Uterus (tissue), 2 donors: ENCODE measurements around the gene LIX1L.

Source experiments
- CTCF ChIP-seq, 4 experiments: fragments of 200-600 bp in 2 of 4; fragments of 450-650 bp in 2 of 4; sonication (generic) in 2 of 4; IDR thresholded peaks; one replicate each; pipeline ENCODE4 v1.5.1; 2016 to 2019; ENCODE audit warnings: antibody characterized with exemption in 4 of 4, mild to moderate bottlenecking in 2 of 4, moderate library complexity in 1 of 4
- POLR2A ChIP-seq, 2 donors: fragments of 450-650 bp; IDR thresholded peaks; one replicate each; pipeline ENCODE4 v1.6.1; 2016; ENCODE audit warnings: antibody characterized with exemption in 2 of 2, mild to moderate bottlenecking in 1 of 2, moderate library complexity in 1 of 2

GRCh38 chr1:145944532-145944931 is 13.3 kb downstream of the LIX1L start:
- TF ChIP-seq POLR2A (IDR thresholded peaks at IDR 0.05) (no peak), CTCF (IDR thresholded peaks at IDR 0.05) (no peak)
